GM18498 (cell line): Measurements from ENCODE around the gene RHOBTB1.
"Not testable (repeated sequence)": the region's sequence is repeated elsewhere in the genome, so short reads cannot be mapped to it uniquely, and the experiment has no call there.

ENCODE experiments used
- ATAC-seq: cut with Tn5 transposase; IDR thresholded peaks from one replicate; pipeline ENCODE4 v1.9.1; 2021; ENCODE audit warnings: mild to moderate bottlenecking, moderate library complexity; ENCODE audit not compliant: unreplicated experiment

The RHOBTB1 gene

GRCh38 chr10:60908031-60908430 lies 36.0 kb downstream of the RHOBTB1 start:
- no peak for ATAC-seq

DNA sequence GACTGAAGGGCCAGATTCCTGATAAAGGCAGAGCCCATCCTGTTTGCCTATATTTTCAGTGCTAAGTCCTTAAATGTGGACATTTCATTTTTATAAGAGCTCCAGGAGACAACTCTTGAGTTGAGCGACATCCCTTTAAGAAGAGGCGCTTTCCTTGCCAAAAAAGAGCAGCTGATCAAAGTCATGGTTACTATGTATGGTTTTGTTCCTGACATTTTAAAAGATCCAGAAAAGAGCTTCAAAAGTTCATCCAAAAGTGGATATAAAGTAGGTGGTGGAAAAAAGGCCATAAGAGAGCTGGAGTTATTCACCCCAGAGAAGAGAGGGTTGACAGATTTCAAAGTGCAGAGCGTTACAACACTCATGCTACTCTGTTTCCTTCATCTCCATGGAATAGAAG lies 36.7 kb downstream of the RHOBTB1 start:
- ATAC-seq = no peak

- not testable (repeated sequence) for ATAC-seq
Measured at GRCh38 chr10:60906825-60907224, 37.2 kb downstream of the RHOBTB1 start.

DNA sequence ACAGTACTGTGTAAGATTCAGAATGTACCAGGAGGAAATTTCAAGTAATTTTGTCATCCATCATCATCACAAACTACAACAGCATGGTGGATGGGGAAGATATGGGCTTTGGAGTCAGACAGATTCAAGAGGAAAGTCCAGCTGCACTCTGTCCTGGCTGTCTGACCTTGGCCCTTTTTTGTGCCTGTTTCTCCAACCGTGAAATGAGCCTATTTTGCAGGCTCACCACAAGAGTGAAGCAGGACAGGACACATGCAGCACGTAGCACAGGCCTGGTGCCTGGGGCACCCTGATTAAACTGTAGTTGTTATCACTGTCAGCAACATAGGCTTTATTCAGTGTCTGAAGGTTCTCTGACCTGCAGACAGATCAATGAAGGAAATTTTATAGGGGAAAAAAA lies 37.6 kb downstream of the RHOBTB1 start:
- no peak for ATAC-seq

DNA sequence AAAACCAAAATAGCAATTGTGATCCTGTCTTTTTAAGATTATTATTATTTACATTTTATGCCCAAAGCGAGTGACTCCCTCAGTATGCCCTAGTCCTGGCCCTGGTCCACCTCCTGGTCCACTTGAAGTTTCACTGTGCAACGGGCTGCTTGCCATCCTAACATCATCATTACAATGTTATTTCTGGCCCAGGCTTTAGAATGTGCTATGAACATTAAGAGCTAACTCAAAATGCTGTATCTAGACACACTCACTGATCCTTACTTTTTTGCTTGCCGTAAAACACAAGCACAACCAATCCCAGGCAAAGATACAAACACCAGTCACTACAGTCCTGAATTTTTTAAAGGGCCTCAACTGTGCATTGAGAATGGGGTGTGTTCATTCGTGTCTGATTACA lies 38.4 kb downstream of the RHOBTB1 start:
- no peak for ATAC-seq

DNA sequence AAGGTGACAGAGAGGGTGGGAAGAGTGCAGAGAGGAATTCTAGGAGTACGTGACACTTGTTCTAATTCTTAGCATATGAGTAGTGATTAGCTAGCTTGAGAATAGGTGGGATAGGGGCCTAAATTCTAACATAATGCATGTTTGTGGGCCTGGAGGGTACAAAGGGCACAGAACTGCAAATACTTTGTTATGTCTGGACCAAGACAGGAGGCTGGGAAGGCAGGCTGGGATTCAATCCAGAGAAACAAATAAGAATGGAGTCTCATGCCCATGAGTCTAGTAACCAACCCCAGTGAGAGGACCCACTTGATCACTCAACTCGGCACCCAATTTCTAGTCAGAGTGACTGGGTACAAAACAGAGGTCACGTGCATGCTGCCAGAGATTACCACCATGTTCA lies 40.9 kb downstream of the RHOBTB1 start:
- ATAC-seq = no peak

DNA sequence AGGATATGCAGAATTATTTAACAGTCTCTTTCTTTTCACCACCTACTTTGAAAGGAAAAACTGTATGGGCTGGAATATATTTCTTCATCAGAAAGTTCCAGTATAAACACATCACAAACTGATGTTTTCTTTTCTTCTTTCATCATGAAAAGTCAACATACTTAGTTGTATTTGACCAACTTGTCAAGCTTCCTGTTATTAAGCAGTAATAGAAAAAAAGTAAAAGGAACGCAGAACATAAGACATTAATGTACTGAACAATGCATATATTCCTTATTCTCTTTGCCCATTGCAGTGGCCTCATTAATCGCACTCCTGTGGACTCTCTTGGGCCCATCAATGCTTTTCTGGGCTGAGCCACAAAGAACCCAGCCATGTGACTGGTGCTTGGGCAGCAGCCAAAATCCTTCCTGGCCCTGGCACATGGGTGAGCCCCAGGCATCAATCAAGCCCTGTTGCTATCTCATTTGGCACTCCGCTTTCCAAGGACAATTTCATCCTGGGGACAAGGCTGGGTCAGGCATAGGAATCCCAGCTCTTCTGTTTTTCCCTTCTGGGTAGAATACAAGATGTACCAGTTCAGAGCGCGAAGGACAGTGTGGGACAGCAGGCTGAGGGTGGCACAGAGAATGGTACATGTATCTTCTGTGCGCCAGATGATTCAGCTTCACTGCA lies 42.3 kb downstream of the RHOBTB1 start:
- no peak for ATAC-seq

GRCh38 chr10:60899266-60899665 lies 44.7 kb downstream of the RHOBTB1 start:
- ATAC-seq = no peak

DNA sequence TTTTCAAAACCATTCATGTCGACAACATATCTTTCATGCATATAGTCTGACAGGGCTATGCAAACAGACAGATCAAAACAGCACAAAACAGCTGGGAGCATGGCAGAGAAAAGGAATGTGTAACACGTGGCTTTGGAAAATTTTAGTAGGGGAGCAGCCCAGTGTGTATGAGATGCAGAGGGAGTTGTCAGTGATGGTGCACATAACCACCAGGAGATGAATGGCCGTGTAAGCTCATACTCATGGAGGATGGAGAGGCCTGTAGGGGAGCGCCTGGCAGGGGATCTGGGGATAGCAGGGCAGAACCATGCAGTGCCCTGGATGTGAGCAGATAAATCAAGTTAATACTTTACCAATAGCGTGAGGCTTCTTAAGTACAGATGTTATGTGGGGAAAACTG lies 45.7 kb downstream of the RHOBTB1 start:
- ATAC-seq = no peak

DNA sequence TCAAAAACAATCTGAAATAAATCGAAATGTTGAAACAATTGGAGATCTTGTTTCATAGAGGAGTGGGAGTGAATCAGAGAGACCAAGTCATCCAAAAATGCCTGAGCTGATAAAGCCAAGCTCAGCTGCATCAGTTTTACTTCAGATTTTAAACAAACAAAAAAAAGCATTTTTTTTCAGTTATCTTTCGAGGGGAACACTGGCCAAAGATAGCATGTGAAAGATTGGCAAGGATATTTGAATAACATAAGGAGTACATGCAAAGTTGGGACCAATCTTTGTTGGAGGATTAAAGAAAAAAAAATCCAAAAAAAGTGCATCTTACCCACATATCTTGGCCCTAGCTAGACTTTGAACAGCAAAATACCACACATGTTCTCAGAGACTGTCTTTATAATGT lies 47.2 kb downstream of the RHOBTB1 start:
- no peak for ATAC-seq

DNA sequence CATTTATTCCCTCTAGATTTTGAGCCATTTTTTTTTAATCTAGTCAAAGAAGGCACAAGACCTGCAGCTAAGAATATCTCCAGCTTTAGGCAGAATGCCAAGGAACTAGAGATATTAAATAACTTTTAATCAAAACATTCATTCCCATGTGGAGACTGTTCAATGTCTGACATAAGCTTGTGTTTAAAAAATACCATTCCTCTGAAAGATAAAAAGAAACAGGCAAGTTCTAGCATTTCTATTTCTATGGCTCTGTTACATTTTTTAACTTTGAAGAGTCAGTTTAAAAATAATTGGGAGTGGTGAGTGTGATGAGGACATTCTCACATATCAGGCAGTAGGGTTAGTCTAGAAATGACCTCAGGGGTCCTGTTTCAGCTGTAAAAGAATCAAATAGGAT lies 48.0 kb downstream of the RHOBTB1 start:
- ATAC-seq = no peak

DNA sequence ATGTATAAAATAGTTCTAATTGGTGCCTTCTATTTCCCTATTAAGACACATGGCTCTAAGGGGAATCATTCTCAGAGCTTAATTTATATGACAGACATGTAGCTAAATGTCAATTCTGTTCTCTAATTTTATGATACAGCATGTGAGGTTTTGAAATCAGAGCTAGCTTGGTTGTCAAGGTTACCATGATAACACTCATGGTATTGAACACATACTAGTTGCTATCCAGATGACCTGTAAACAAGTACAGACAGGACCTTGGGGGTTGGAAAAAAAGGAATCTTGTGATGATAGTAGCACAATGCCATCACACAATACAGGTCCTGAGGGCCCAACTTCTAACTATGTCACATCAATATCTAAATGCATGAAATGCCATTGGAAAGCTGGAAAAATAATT lies 49.2 kb downstream of the RHOBTB1 start:
- no peak for ATAC-seq

DNA sequence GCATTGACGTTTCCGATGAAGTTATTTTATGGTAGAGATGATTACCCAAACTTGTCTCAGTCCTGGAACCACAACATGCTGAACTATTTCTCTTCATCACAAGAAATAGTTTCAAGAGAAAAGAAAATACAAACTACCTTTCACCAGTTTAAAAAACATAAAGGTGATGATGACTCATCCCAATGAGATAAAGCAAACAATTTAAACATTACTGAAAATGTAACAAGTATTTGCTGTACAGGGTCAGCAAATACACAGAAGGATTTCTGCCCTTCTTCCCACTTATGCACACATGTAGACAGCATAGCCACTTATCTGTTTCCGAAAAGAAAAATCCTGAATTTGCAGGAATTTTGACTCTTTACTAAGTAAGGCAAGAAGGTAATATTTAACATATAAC lies 50.8 kb downstream of the RHOBTB1 start:
- no peak for ATAC-seq

GRCh38 chr10:60892571-60892970 lies 51.4 kb downstream of the RHOBTB1 start:
- ATAC-seq = no peak

DNA sequence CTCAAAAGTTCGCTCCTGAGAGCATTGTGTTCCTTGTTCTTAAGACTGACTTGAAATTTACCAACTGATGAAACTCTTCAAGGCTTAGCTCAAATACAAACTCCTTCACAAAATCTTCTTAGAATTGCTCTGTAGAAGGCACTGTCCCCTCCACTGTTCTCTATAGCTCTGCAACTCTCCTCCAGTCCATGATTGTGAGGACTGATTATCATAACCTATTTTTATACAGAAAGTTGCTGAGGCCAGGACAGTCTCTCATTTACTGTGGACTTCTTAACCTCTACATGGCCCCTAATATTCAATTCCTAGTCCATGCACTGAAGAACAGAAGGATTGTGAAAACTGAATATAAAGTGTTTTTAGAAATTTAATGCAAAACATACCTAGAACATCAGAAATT lies 53.2 kb downstream of the RHOBTB1 start:
- ATAC-seq = no peak

DNA sequence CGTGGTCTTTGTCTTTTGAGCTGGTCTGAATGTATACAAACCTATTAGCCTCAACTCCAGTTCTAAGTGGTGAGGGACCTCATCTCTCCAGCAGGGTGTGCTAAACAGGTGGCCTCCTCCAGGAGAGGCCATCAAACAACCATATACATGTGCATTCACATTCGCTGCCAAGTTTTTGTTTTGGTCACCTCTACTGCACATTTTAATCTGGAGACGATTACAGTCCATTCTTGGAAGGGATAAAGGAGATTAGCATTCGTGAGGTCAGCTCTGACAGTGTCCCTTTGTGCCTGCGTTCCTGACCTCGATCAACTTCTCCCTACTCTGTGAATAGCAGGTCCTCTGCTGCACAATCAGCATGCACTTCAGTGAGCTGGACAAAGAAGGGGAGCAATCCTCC lies 60.8 kb downstream of the RHOBTB1 start:
- ATAC-seq = peak; percentile 71

- ATAC-seq = no peak
Measured at GRCh38 chr10:60878224-60878623, 65.8 kb downstream of the RHOBTB1 start.

DNA sequence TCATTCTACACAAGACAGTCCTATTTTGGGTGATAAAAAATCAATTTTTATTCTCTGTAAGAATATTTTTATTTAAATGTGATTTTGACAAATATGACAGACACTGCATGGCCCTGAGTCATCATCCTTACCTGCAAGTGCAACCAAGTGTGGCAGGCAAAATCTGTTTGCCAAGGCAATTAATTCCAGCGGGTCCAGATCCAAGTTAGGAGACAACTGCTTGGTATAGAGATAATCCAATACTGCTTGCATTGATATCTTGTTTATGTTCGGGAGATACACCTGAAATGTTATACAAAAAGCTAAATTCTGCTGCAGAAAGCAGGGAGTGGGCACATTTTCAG lies 66.2 kb downstream of the RHOBTB1 start:
- no peak for ATAC-seq

DNA sequence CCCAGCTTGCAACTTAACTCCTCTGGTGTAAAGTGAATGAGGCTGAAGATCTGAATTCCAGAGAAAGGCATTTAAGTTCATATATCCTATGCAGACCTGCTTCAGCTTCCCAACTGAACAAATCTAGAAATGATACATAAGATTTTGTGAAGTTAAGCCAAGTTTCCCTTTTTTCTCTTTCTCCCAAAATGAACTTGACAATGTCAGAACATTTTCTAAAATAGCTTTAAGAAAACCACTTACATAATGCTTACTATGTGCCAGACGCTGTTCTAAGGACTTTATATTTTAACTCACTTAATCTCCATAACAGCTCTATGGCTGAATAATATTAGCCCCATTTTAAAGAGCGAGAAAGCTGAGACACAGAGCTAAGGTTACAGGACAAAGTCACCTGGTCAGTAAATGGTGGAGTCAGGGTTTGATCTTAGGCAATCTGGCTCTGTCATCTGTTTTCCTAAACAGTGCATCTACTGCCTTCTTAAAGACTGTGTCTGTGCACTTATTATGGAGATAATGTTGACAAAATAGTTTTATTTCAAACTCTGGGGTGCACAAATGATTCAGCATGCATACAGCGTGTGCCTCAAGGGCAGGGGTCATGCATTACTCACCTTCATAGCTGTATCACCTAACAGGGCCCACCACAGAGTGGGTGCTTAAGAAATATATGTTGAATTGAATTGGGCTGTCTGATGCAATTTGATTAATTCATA lies 66.8 kb downstream of the RHOBTB1 start:
- no peak for ATAC-seq

DNA sequence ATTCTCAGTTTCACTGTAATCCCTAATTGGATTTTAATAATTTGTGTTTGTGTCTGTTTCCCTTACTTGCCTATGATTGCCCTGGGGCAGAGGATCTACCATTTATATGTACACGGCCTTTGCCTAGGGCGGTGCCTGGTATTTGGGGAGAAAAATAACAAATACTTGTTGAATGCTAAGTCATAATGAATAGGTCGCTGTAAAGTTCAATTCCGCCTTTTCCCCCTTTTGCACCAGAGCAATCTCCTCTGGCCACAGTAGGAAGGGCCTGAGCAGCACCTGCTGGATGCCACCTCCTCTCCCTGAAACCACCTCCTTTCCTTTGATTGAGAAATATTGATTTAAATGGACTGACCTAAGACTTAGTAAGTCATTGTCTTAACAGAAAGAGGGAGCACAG lies 70.2 kb downstream of the RHOBTB1 start:
- no peak for ATAC-seq

DNA sequence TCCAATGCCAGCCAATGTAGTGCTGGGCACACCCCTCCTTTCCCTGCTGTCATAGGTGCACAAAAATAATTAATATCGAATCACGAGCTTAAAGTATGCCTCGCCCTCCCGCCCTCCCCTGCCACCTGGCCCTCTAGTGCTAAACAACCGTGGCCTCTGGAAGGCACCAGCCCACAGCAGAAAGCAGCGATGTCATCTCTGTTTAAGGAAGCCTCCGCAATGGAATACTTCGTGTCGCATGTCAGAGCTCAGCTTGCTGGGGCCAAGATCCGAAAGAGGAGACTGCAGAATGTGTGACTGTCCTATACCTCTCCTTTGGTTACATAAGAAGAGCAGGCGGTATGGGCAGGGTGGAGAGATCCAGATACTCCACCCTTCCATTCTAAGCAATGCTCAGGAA lies 71.5 kb downstream of the RHOBTB1 start:
- ATAC-seq = no peak

DNA sequence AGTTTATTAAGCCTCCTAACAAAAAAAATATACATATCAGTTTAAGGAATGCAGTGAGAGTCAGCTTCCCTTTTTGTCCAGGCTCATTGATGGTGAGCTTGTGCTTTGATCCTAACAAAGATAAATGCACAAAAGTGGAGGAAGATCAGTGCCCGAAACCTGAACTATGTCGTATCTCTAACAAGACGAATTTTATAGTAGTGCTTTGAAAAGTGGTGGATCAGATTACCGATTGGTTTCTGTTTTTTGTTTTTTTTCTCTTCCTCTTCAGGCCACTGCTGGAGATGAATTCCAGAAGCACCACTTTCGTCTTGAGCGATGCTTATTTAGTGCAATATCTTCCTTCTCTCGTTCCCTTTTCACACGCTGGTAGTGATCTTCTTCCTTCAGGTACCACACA lies 72.8 kb downstream of the RHOBTB1 start:
- ATAC-seq = no peak

DNA sequence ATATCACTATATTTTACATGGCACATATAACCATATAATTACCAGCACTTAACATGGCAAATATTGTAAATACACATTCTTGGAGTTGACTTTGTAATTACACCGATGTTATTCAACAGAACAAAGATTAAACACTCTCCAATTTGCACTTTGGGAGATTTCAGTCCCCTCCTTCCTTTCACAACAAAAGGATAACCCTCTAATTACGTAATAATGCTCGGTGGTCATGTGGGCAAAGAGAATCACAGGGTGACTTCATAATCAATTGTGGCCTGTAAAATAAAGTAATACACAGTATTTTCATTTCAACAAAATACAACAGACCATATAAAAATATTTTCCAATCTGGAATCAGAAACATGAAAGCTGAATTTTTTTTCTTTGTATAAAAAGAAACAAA lies 73.2 kb downstream of the RHOBTB1 start:
- no peak for ATAC-seq
